GM23338 (cell line): ENCODE data around the gene DUOX1.

Source experiments
- CREB1 ChIP-seq: fragments of 250-450 bp; sonication (Bioruptor Pico); IDR thresholded peaks from 2 replicates; pipeline ENCODE4 v1.5.0; 2020; ENCODE audit warnings: low read depth, mild to moderate bottlenecking, moderate library complexity
- CTCF ChIP-seq, 2 experiments: fragments of 200-600 bp in 1 of 2; sonication (generic) in 1 of 2; conservative IDR thresholded peaks; 2 replicates each; pipeline versions ENCODE4 v1.5.1 to v1.6.1; 2016 to 2017; ENCODE audit warnings: antibody characterized with exemption in 2 of 2, low read depth in 2 of 2, mild to moderate bottlenecking in 2 of 2, moderate library complexity in 1 of 2
- ETS1 ChIP-seq: IDR thresholded peaks from 2 replicates; pipeline ENCODE4 v1.6.1; 2016; ENCODE audit warnings: antibody characterized with exemption
- EZH2 ChIP-seq: fragments of 200-600 bp; sonication (generic); IDR thresholded peaks from one replicate; pipeline ENCODE4 v1.8.0; 2017; ENCODE audit warnings: antibody characterized with exemption, mild to moderate bottlenecking, low read depth; ENCODE audit not compliant: unreplicated experiment
- EZH2phosphoT487 ChIP-seq: fragments of 200-600 bp; sonication (generic); IDR thresholded peaks from one replicate; pipeline ENCODE4 v1.8.1; 2018; ENCODE audit warnings: antibody characterized with exemption; ENCODE audit not compliant: unreplicated experiment
- JUNB ChIP-seq: IDR thresholded peaks from one replicate; pipeline ENCODE4 v1.6.1; 2016; ENCODE audit warnings: antibody characterized with exemption; ENCODE audit not compliant: unreplicated experiment
- NANOG ChIP-seq: IDR thresholded peaks from 2 replicates; pipeline ENCODE4 v1.6.1; 2016; ENCODE audit warnings: antibody characterized with exemption, borderline replicate concordance
- POLR2AphosphoS5 ChIP-seq: IDR thresholded peaks from 2 replicates; pipeline ENCODE4 v1.6.1; 2016; ENCODE audit warnings: antibody characterized with exemption, low read depth
- REST ChIP-seq: IDR thresholded peaks from one replicate; pipeline ENCODE4 v1.6.1; 2018; ENCODE audit warnings: antibody characterized with exemption; ENCODE audit not compliant: unreplicated experiment
- ZNF114 ChIP-seq: fragments of 250-450 bp; sonication (Bioruptor Pico); IDR thresholded peaks from 2 replicates; pipeline ENCODE4 v1.5.0; 2020; ENCODE audit warnings: mild to moderate bottlenecking, moderate library complexity

GRCh38 chr15:45161666-45162065, 31.9 kb downstream of the DUOX1 start:
- TF ChIP-seq CTCF (conservative IDR thresholded peaks at IDR 0.05; ENCODE audit: low read depth in 2 of 2), result no peak
- TF ChIP-seq EZH2, result no peak
- no peak for TF ChIP-seq ZNF114 (CRISPR knock-in tag)
- TF ChIP-seq POLR2AphosphoS5, result no peak
- TF ChIP-seq REST, result no peak
- no peak for TF ChIP-seq EZH2phosphoT487
- no peak for TF ChIP-seq ETS1
- TF ChIP-seq JUNB, result no peak
- TF ChIP-seq CREB1, result no peak
- no peak for TF ChIP-seq NANOG
